GM21515 (cell line): ENCODE data around the gene USP5.

Experiments
- ATAC-seq: cut with Tn5 transposase; IDR thresholded peaks from one replicate; pipeline ENCODE4 v1.9.1; 2021; ENCODE audit not compliant: unreplicated experiment

Gene USP5, protein sequence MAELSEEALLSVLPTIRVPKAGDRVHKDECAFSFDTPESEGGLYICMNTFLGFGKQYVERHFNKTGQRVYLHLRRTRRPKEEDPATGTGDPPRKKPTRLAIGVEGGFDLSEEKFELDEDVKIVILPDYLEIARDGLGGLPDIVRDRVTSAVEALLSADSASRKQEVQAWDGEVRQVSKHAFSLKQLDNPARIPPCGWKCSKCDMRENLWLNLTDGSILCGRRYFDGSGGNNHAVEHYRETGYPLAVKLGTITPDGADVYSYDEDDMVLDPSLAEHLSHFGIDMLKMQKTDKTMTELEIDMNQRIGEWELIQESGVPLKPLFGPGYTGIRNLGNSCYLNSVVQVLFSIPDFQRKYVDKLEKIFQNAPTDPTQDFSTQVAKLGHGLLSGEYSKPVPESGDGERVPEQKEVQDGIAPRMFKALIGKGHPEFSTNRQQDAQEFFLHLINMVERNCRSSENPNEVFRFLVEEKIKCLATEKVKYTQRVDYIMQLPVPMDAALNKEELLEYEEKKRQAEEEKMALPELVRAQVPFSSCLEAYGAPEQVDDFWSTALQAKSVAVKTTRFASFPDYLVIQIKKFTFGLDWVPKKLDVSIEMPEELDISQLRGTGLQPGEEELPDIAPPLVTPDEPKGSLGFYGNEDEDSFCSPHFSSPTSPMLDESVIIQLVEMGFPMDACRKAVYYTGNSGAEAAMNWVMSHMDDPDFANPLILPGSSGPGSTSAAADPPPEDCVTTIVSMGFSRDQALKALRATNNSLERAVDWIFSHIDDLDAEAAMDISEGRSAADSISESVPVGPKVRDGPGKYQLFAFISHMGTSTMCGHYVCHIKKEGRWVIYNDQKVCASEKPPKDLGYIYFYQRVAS

DNA sequence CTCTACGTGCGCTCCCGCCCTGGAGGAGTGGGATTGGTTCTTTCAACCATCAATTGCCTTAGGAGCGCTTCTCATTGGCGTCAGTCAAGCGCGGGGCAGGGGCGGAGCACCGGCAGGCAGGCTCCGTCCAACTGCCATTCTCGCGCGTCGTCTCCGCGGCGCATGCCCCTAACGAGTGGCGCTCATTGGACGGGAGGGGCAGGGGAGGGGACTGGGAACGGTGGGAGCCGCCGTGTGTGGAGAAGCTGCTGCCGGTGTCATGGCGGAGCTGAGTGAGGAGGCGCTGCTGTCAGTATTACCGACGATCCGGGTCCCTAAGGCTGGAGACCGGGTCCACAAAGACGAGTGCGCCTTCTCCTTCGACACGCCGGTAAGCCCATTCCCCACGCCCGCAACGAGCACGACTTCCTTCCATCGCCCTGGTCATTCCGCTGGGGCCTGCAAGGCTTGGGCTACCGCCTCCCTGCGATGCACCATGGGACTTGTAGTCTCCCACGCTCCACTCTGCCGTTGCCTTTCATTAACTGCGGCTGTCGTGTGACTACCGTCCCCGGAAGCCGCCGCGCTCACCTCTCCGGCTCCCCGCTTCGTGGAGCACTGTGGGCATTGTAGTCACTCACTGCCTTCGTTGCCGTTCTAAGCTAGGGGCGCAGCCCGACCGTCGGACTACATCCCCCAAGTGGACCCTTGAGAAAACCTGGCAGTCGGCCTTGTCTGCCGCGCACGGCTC, at the start of gene USP5:
TSS of gene USP5 (plus strand) at position 230 of the 730 bp plus-strand sequence. CDS start at position 260, 30 bp downstream.
- peak; percentile 71 for ATAC-seq

DNA sequence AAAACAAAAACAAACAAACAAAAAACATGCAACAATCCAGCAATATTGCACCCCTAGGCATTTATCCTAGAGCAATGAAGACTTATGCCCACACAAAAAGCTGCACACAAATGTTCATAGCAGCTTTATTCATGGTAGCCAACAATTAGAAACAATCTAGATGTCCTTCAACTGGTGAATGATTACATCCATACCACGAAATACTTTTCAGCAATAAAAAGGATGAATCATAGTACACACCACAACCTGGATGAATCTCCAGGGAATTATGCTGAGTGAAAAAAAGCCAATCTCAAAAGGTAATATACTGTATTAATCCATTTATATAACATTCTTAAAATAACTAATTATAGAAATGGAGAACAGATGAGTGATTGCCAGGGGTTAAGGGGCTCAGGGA, 44.8 kb upstream of the USP5 start:
- ATAC-seq: no peak

DNA sequence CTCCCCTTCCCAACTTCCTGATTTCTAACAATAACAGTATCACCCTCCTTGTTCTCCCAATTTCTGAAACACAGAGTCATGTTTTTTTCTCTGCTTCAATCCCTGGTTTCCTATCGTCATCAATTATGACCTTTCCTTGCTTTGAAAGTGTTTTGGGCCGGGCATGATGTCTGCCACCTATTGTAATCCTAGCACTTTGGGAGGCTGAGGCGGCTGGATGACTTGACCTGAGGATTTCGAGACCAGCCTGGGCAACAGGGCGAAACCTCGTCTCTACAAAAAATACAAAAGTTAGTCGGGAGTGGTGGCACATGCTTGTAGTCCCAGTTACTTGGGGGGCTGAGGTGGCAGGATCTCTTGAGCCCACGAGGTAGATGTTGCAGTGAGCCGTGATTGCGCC, 42.9 kb upstream of the USP5 start:
- ATAC-seq: no peak

DNA sequence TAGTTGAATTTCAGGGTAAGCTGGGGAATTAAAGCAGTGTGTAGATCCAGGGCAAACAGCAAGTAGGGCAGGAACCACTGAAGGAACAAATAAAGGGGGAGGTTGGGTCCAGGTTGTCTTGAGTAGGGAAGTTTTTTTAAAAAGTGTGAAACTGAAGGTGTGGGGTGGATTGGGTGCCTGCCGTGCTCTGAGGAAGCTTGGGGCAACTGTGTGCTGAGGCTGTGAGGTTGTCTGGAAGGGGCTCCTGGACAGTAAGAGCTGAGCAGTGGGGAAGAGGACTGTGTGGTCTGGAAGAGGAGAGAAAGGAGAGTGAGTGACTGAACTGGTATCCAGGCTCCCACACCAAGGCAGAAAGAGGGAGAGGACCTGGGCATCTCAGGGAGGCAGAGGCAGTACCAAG, 41.2 kb upstream of the USP5 start:
- no peak for ATAC-seq

DNA sequence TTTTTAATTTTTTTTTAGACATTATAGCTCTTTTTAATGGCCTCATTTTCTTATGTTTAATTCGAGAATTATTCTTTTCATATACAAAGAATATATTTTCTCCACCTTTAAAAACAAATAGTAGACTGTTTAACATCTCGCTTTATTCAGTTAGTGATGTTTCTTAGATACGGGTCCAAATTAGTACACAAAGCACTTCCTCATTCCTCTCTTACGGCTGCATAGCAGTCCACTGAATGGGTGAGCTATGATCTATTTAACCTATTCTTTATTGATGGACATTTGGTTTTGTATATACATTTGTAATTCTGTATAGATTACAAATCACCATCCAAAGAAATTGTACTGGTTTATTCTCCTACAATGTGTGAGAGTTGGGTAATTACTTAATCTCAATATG, 38.6 kb upstream of the USP5 start:
- no peak for ATAC-seq

DNA sequence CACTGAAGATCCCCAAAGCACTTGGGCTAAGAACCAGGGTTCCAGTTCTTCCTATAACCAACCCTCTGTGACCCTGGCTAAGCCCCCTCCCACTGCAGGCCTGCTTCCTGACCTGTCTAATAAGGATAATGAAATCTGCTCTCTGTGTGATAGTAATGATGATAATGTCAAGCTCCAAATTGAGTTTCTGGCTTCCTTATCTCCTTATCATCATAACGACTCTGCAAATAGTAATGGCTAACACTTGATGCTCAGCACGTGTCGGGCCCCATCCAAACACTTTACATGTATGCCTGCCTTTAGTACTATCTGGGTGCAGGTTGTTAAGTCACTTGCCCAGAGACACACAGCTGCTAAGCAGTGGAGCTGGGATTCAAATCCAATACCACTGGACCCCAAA, 35.4 kb upstream of the USP5 start:
- ATAC-seq: no peak

DNA sequence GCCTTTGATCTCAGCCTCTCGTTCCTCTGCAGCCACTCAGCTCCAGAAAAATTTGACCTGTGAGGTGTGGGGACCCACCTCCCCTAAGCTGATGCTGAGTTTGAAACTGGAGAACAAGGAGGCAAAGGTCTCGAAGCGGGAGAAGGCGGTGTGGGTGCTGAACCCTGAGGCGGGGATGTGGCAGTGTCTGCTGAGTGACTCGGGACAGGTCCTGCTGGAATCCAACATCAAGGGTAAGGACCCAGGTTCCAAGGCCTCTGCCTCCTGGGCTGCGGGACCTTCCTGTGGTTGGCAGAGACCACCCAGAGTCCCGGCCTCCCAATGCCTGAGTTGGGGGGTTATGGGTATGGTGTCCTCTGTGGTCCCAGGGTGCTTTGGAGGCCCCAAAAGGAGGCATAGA, 34.9 kb upstream of the USP5 start:
- ATAC-seq: no peak

DNA sequence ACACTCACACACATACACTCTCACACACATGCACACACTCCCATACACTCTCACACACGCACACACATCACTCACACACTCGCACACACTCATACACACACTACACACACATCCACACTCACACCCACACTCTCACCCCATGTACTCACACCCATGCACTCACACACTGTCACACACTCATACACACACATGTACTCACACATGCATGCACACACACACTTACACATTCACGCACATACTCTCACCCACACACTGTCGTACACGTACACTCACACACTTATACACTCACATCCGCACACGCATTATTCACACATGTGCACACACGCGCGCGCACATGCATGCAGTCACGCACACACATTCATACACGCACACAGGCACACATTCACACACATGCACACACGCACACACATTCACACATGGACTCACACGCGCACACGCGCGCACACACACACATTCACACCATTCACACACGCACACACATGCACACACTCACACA, 34.2 kb upstream of the USP5 start:
- no peak for ATAC-seq

DNA sequence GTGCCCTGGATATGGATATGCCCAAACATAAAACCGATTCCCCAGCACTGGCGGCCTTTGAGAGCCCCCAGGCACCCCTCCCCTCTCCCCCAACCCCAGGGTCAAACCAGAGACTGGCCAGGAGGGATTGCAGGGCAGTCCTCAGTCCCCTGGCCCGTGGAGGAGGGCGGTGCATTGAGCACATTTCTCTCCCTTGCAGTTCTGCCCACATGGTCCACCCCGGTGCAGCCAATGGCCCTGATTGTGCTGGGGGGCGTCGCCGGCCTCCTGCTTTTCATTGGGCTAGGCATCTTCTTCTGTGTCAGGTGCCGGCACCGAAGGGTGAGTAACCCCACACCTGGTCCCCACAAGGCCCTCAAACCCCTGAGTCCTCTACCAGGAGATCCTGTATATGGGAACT, 33.7 kb upstream of the USP5 start:
- no peak for ATAC-seq

DNA sequence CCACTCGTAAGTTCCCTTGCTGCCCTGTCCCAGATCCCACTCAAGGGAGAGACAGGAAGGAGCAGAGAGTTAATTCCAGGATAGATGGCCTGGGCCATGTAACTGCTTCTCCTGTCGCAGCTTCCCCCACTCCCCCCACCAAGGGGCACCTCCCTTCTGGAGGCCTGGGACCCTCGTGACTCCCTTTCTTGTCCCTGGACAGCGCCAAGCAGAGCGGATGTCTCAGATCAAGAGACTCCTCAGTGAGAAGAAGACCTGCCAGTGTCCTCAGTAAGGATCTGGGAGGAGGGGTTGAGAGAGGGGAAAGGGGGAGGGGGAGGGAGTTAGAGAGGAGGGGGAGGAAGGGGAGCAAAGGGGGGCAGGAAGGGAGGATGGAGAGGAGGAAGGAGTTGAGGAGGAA, 33.3 kb upstream of the USP5 start:
- no peak for ATAC-seq

DNA sequence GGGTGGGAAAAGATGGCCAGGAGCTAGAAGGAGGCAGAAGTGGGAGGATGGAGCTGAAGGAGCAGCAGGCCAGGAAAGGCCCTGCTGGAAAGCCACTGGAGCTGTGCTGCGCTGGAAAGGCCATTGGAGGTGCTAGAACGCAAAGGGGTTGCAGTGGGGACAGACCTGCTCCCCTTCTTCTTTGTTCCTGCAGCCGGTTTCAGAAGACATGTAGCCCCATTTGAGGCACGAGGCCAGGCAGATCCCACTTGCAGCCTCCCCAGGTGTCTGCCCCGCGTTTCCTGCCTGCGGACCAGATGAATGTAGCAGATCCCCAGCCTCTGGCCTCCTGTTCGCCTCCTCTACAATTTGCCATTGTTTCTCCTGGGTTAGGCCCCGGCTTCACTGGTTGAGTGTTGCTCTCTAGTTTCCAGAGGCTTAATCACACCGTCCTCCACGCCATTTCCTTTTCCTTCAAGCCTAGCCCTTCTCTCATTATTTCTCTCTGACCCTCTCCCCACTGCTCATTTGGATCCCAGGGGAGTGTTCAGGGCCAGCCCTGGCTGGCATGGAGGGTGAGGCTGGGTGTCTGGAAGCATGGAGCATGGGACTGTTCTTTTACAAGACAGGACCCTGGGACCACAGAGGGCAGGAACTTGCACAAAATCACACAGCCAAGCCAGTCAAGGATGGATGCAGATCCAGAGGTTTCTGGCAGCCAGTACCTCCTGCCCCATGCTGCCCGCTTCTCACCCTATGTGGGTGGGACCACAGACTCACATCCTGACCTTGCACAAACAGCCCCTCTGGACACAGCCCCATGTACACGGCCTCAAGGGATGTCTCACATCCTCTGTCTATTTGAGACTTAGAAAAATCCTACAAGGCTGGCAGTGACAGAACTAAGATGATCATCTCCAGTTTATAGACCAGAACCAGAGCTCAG, 32.6 kb upstream of the USP5 start:
- ATAC-seq: no peak

DNA sequence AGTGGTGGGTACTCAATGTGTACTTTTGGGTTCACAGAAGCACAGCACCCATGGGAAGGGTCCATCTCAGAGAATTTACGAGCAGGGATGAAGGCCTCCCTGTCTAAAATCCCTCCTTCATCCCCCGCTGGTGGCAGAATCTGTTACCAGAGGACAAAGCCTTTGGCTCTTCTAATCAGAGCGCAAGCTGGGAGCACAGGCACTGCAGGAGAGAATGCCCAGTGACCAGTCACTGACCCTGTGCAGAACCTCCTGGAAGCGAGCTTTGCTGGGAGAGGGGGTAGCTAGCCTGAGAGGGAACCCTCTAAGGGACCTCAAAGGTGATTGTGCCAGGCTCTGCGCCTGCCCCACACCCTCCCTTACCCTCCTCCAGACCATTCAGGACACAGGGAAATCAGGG, 31.8 kb upstream of the USP5 start:
- ATAC-seq: no peak

DNA sequence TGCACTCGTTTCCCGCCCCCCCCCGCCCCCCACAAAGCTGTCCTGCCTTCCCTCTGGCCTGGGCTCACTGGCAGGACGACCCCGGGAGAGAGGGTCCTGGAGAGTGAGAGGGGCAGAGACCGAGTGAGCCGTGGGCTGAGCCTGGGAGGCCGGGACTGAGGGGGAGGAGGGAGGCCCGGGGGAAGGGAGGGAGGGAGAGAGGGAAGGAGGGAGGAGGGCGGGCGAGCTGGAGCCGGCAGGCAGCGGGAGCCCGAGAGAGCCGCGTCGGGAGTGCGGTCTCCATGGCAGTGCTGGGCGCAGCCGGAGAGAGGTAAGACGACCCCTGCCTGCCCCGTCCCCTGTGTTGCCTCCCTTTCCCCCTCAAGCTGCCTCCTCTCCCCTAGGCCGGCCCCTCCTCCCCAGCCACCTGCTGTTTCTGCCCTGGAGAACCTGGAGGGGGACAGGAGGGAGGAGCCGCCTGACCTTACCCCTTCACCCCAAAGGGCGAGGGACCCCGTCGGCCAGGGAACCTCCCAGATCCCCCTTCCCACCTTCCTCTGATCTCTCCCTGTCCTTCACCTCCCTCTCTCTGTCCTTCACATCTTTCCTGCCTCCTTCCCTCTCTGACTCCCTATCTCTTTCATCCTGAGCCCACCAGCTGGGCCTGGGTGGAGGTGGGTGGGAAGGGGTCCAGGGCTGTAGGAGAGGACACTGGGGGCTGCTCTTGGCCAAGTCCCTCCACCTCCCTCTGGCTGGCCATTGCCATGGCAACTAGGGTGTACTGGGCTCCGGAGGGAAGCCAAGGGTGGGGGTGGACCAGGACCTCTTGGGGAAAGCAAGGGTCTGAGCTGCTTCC, 30.1 kb upstream of the USP5 start, which contains the start of gene GPR162:
TSS of gene GPR162 (plus strand) at position 231 of the 835 bp plus-strand sequence. CDS start 2,078 bp downstream, outside the sequence.
- ATAC-seq: no peak

DNA sequence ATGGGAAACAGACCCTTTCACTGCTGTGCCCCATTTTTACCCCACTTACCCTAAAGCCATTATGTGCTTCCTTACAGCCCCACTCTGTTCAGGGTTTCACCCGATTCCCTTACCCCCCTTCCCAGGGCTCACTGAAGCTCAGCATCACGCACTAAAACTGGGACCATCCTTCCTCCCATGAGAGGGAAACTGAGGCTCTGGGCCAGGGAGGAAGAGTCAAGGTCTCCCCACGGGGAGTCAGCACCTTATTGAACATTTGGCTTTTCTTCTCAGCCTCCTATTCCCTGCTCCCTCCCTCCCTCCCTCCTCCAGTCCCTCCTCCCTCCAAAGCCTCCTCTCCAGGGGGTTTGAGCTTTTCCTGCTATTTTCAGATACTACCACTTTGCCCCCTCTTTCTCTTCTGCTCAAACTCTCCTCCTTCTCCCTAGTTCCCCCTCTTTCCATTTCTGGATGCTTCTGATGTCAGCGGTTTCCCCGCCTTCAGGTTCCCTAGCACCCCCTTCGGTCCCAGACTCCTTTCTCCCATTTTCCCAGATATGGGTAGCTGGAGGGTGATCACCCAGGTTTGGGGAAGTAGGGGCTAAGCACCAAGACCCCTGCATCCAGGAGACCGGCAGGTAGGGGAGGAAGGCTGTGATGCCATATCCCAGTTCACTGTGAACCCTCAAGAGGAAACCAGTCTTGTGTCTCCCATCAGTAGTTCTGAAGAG, 29.4 kb upstream of the USP5 start:
- ATAC-seq: no peak

DNA sequence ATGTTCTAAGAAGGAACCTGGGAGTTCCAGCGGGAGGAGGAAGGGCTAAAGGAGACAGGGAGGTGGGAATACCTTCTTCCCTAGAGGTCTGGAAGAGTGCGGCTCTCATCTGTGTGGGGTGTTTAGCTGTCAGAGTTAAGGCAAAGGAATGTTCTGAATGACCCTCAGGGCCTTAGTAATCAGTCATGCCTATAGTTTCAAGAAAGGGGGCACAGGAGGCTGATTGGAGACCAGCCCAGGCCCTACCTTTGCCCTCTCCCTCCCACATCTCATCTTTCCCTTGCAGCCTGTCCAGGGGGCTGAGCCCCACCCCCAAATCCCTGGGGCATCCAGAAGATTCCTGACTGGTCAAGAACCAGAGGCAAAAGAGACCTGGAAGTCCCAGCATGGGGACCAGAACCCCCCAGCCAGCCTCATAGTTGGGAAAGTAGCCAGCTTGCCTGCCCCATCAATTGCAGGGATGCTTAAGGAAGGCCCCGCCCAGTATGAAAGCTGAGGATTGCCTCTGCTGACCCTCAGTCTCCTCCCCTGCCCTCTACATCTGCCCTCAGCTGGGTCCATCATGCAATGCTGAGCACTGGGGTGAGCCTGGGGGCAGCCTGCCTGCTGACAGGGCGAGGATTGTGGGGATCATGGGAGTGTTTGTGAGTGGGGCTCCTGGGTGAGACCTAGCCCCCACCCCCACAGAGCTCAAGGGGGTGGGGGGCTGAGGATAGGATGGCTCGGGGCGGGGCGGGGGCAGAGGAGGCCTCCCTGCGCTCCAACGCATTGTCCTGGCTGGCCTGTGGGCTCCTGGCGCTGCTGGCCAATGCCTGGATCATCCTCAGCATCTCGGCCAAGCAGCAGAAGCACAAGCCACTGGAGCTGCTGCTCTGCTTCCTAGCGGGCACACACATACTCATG, 28.5 kb upstream of the USP5 start:
- ATAC-seq: no peak

DNA sequence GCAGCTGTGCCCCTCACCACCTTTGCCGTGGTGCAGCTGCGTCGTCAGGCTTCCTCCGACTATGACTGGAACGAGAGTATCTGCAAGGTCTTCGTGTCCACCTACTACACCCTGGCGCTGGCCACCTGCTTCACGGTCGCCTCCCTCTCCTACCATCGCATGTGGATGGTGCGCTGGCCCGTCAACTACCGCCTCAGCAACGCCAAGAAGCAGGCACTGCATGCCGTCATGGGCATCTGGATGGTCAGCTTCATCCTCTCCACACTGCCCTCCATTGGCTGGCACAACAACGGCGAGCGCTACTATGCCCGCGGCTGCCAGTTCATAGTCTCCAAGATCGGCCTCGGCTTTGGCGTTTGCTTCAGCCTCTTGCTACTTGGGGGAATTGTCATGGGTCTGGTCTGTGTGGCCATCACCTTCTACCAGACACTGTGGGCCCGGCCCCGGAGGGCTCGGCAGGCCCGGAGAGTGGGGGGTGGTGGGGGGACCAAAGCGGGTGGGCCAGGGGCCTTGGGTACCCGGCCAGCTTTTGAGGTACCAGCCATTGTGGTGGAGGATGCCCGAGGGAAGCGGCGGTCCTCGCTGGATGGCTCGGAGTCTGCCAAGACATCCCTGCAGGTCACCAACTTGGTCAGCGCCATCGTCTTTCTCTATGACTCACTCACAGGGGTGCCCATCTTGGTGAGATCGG, 27.7 kb upstream of the USP5 start:
- no peak for ATAC-seq

DNA sequence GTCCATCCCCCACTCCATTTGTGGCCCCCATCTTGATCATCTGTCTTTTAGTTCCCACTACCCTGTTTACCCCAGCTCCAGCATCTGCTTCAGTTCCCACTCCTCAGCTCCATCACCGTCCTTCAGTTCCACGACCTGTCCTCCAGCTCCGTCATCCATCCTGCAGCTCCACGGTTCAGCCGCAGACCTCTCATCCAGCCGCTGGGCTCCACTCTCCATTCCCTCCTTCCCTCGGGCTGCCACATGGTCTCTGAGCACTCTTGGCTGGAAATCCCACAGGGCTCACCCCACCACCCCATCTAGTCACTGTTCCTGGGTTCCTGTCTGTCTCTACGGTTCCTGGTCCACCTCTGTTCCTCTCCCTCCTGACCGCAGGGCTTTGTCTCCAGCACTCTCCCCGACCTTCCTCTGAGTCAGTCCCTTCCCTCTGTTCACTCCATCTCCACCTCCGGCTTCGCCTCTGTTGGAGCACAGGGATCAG, 27.0 kb upstream of the USP5 start:
- ATAC-seq: no peak
